ENCODE measurements around the gene SCFD2. TPM values are rescaled to one million over a fixed set of nuclear protein-coding genes. Genes with fewer than 3 reads are reported as not detected.

The SCFD2 gene
- total and polyA plus RNA-seq, 2 of the 8 experiments (the other 6 are each of a cell fraction or from before 2014, with no cell fraction given), result 6.2 to 10.2 TPM

DNA sequence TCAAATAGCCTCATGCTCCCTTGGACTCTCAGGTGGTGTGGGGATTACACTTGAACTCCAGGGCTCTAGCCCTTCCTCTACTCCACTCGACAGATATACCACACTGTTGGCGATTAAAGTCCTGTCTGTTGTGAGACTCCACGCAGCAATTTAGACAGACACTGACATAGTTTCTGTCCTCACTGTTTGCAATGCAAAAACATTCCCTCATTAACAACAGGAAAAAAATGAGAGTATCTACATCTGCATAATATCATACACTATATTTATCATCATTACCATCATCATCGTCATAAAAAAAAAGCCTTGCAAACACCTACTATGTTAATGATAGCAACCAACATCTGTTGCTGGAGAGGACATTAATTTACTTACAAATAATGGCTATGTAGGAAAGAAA, 371.3 kb downstream of the SCFD2 start:
- Histone ChIP-seq H3K23ac (ENCODE audit: insufficient read length) (no peak overlapping the region), H2BK20ac (ENCODE audit: low read length) (no peak overlapping the region), H3K4ac (replicated peaks; ENCODE audit: insufficient read length, low read depth, low read length) (no peak overlapping the region), H2BK15ac (ENCODE audit: low read length) (no peak overlapping the region), H3K18ac (ENCODE audit: extremely low read depth, low read length) (no peak overlapping the region), H2BK120ac (replicated peaks; ENCODE audit: low read depth, low read length) (no peak overlapping the region), H3K79me2 (ENCODE audit: control insufficient read depth in 1 of 2, insufficient read depth in 2 of 2, low read length in 2 of 2) (no peaks in the 10 kb centered on the region), H3K4me3 (ENCODE audit: extremely low read depth in 1 of 4, insufficient read depth in 2 of 4, low read depth in 3 of 4, low read length in 4 of 4) (no peak overlapping the region), H3K14ac (ENCODE audit: insufficient read length) (no peak overlapping the region), H3K56ac (replicated peaks; ENCODE audit: insufficient read length, low read depth, low read length) (no peak overlapping the region), H3K23me2 (ENCODE audit: low read depth, low read length) (no peaks in the 10 kb centered on the region), H2AK5ac (ENCODE audit: low read depth, low read length) (no peak overlapping the region), H3K27me3 (replicated peaks in 1 of 4; ENCODE audit: control insufficient read depth in 3 of 4, extremely low read depth in 1 of 4, insufficient read depth in 3 of 4, low read length in 3 of 4) (no peaks in the 10 kb centered on the region), H2BK12ac (ENCODE audit: low read depth, low read length) (no peak overlapping the region), H3K9ac (replicated peaks in 1 of 4; ENCODE audit: extremely low read depth in 1 of 4, low read depth in 3 of 4, low read length in 3 of 4) (no peak overlapping the region), H3K79me1 (ENCODE audit: low read depth, low read length) (no peaks in the 10 kb centered on the region), H4K20me1 (replicated peaks in 1 of 2; ENCODE audit: control insufficient read depth in 1 of 2, insufficient read depth in 2 of 2, low read length in 2 of 2) (no peaks in the 10 kb centered on the region), H4K5ac (ENCODE audit: insufficient read length, low read depth, low read length) (no peak overlapping the region), H3K27ac (ENCODE audit: low read depth, low read length) (no peak overlapping the region), H4K8ac (ENCODE audit: extremely low read depth, insufficient read depth, low read length) (no peak overlapping the region), H3K9me3 (ENCODE audit: insufficient read depth in 2 of 2, low read depth in 1 of 2, low read length in 1 of 2) (peaks cover 0 to 15% of the 10 kb centered on the region in 2 experiments; a peak in 1 of 4 replicates), H3K36me3 (ENCODE audit: control insufficient read depth in 2 of 4, insufficient read depth in 4 of 4, low read length in 3 of 4) (peaks cover 0 to 4% (median 0%) of the 10 kb centered on the region in 4 experiments; a peak in 1 of 8 replicates), H2AFZ (ENCODE audit: low read length) (no peak overlapping the region), H4K91ac (replicated peaks; ENCODE audit: insufficient read length, low read length) (no peak overlapping the region), H3K4me2 (ENCODE audit: insufficient read depth in 1 of 2, low read depth in 2 of 2, low read length in 2 of 2) (no peak overlapping the region), H3K4me1 (replicated peaks in 1 of 4; ENCODE audit: control insufficient read depth in 3 of 4, insufficient read depth in 4 of 4, low read length in 3 of 4) (no peaks in the 10 kb centered on the region), H2BK5ac (ENCODE audit: low read depth, low read length) (no peak overlapping the region)
- TF ChIP-seq USF2 (IDR thresholded peaks at IDR 0.05; ENCODE audit: low read length) (no peak), SRF (IDR thresholded peaks at IDR 0.05; ENCODE audit: low read depth, low read length) (no peak), TCF12 (IDR thresholded peaks at IDR 0.05; ENCODE audit: low read depth, low read length) (no peak), SIX5 (IDR thresholded peaks at IDR 0.05; ENCODE audit: low read depth, low read length) (no peak), NANOG (IDR thresholded peaks at IDR 0.05; ENCODE audit: insufficient read depth, low read depth, low read length, poor library complexity, severe bottlenecking) (no peak), CHD2 (IDR thresholded peaks at IDR 0.05; ENCODE audit: low read length) (no peak)
- DNase-seq (ENCODE audit: low read depth in 1 of 2, low spot score in 2 of 2), result no peak
- FAIRE-seq, result no peak
- 100% methylated on average over 4 of the region's 4 CpGs; no CpG with 5 or more reads in 1 of the 2 experiments for WGBS, 2 experiments (ENCODE audit: extremely low coverage in 1 of 2, insufficient coverage in 1 of 2, insufficient read length in 1 of 2, insufficient replicate concordance in 2 of 2, low coverage in 1 of 2, low lambda C conversion rate in 2 of 2, missing lambda C conversion rate in 1 of 2)
- POLR2A ChIA-PET (ENCODE audit: partially characterized antibody), result no interaction called here
- CTCF ChIA-PET (ENCODE audit: partially characterized antibody), result interaction anchor here (1.1 kb wide), 1 partner anchor 243 kb away, joined by 3 read pairs; no protein-coding TSS in a partner anchor

All from H1 (cell line).